ENCODE results near the gene TEKT5.

- no peak for TF ChIP-seq CTCF (IDR thresholded peaks at IDR 0.05)
- TF ChIP-seq EZH2 (IDR thresholded peaks at IDR 0.05): no peak
- no peak for TF ChIP-seq EZH2phosphoT487 (IDR thresholded peaks at IDR 0.05)
Observed at GRCh38 chr16:10678655-10679054, 16.1 kb downstream of the TEKT5 start.
